Measurements from ENCODE around the gene QRICH1.

Gene QRICH1

DNA sequence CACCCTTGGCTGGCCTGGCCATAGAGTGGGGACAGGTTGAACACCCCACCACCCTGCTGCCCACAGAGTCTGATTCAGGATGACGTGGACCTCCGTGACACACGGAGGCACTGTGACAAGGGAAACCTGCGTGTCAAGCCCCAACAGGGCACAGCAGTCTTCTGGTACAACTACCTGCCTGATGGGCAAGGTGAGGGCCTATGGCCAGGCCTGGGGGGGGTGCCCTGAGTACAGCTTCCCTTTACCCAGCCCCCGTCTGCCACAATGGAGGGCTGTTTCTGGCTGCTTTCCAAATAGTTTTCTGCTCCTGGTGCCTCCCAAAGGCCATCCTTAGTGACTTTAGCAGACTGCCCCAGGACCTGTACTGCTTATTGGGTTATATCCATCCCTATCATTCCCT is 87.9 kb downstream of the QRICH1 start:
- no peak overlapping the region for H2BK12ac ChIP-seq (ENCODE audit: low read length)
- no peak overlapping the region for H3K9ac ChIP-seq (ENCODE audit: low read length)
- H4K8ac ChIP-seq (ENCODE audit: low read depth, low read length) = peak overlapping the region; percentile 93
- WGBS (ENCODE audit: extremely low coverage, insufficient coverage, insufficient read length) = no CpG with 5 or more reads among the region's 5 CpGs
- H3K4me2 ChIP-seq (ENCODE audit: low read length) = no peak overlapping the region
- no peak for DNase-seq
- no peak overlapping the region for H3K4ac ChIP-seq (ENCODE audit: low read depth, low read length)
- H3K79me2 ChIP-seq (ENCODE audit: control insufficient read depth, insufficient read depth, low read length, poor library complexity) = peaks cover 14% of the 10 kb centered on the region
- no peak overlapping the region for H2AFZ ChIP-seq (ENCODE audit: insufficient read depth, low read length, poor library complexity)
- H2BK120ac ChIP-seq (ENCODE audit: insufficient read depth, low read length, poor library complexity) = no peak overlapping the region
- peak overlapping the region; percentile 90 for H4K12ac ChIP-seq (ENCODE audit: low read depth, low read length)
- H3K4me3 ChIP-seq (ENCODE audit: low read depth, low read length) = no peak overlapping the region
- no peak overlapping the region for H3K23ac ChIP-seq (ENCODE audit: low read length)
- H3K18ac ChIP-seq (ENCODE audit: low read length) = no peak overlapping the region
- H2AK5ac ChIP-seq (ENCODE audit: low read length) = peak overlapping the region; percentile 89
- H3K27ac ChIP-seq (ENCODE audit: low read depth, low read length) = no peak overlapping the region
- H3K79me1 ChIP-seq (ENCODE audit: low read length) = peaks cover 10% of the 10 kb centered on the region
- H2BK5ac ChIP-seq (ENCODE audit: low read depth, low read length, poor library complexity) = no peak overlapping the region
- peak overlapping the region; percentile 89 for H4K91ac ChIP-seq (ENCODE audit: low read depth, low read length)
- H3K14ac ChIP-seq (ENCODE audit: low read length) = no peak overlapping the region
- peaks cover 0 to 2% of the 10 kb centered on the region in 2 experiments for H3K36me3 ChIP-seq (ENCODE audit: control insufficient read depth in 1 of 2, insufficient read depth in 2 of 2, low read length in 2 of 2)
- H3K9me3 ChIP-seq (ENCODE audit: insufficient read depth, low read depth, low read length) = no peaks in the 10 kb centered on the region
- H3K4me1 ChIP-seq (ENCODE audit: control insufficient read depth in 1 of 2, insufficient read depth in 2 of 2, low read length in 2 of 2) = peaks cover 13% of the 10 kb centered on the region in 2 experiments
- H3K27me3 ChIP-seq (ENCODE audit: insufficient read depth, low read length) = no peaks in the 10 kb centered on the region

DNA sequence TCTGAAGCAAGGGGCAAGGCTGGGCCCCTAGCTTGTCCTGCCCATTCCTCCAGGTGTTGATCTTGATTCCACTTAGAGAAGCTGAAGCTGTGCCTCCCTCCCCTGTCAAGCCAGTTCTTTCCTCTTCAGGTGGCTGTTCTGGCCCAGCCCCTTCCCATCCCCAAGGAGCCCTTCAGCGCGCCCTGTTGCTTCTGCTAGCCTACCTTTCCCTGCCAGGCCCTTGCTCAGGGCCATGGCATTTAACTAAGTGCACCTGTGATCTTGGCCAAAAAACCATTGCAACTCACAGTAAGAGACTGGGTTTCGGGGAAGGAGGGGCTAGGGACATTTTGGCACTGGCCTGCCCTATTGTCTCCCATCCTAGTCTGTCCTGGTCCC is 88.6 kb downstream of the QRICH1 start:
- no peak overlapping the region for H3K14ac ChIP-seq (ENCODE audit: low read length)
- H4K8ac ChIP-seq (ENCODE audit: low read depth, low read length) = no peak overlapping the region
- peaks cover 14% of the 10 kb centered on the region for H3K79me2 ChIP-seq (ENCODE audit: control insufficient read depth, insufficient read depth, low read length, poor library complexity)
- peaks cover 13% of the 10 kb centered on the region in 2 experiments for H3K4me1 ChIP-seq (ENCODE audit: control insufficient read depth in 1 of 2, insufficient read depth in 2 of 2, low read length in 2 of 2)
- peaks cover 10% of the 10 kb centered on the region for H3K79me1 ChIP-seq (ENCODE audit: low read length)
- no peak for DNase-seq
- no peak overlapping the region for H2AK5ac ChIP-seq (ENCODE audit: low read length)
- H3K4ac ChIP-seq (ENCODE audit: low read depth, low read length) = no peak overlapping the region
- H3K9me3 ChIP-seq (ENCODE audit: insufficient read depth, low read depth, low read length) = no peaks in the 10 kb centered on the region
- peaks cover 0 to 2% of the 10 kb centered on the region in 2 experiments for H3K36me3 ChIP-seq (ENCODE audit: control insufficient read depth in 1 of 2, insufficient read depth in 2 of 2, low read length in 2 of 2)
- no peak overlapping the region for H2BK5ac ChIP-seq (ENCODE audit: low read depth, low read length, poor library complexity)
- H3K4me3 ChIP-seq (ENCODE audit: low read depth, low read length) = no peak overlapping the region
- no peak overlapping the region for H4K91ac ChIP-seq (ENCODE audit: low read depth, low read length)
- no peak overlapping the region for H2BK120ac ChIP-seq (ENCODE audit: insufficient read depth, low read length, poor library complexity)
- no peak overlapping the region for H3K4me2 ChIP-seq (ENCODE audit: low read length)
- no peak overlapping the region for H2BK12ac ChIP-seq (ENCODE audit: low read length)
- H2AFZ ChIP-seq (ENCODE audit: insufficient read depth, low read length, poor library complexity) = no peak overlapping the region
- no peaks in the 10 kb centered on the region for H3K27me3 ChIP-seq (ENCODE audit: insufficient read depth, low read length)
- H3K23ac ChIP-seq (ENCODE audit: low read length) = no peak overlapping the region
- no CpG with 5 or more reads among the region's 3 CpGs for WGBS (ENCODE audit: extremely low coverage, insufficient coverage, insufficient read length)
- no peak overlapping the region for H3K18ac ChIP-seq (ENCODE audit: low read length)
- H4K12ac ChIP-seq (ENCODE audit: low read depth, low read length) = no peak overlapping the region
- H3K9ac ChIP-seq (ENCODE audit: low read length) = no peak overlapping the region
- H3K27ac ChIP-seq (ENCODE audit: low read depth, low read length) = no peak overlapping the region

- Histone ChIP-seq H3K36me3 (ENCODE audit: control insufficient read depth in 1 of 2, insufficient read depth in 2 of 2, low read length in 2 of 2) (peaks cover 0 to 2% of the 10 kb centered on the region in 2 experiments), H2AK5ac (ENCODE audit: low read length) (no peak overlapping the region), H4K91ac (ENCODE audit: low read depth, low read length) (no peak overlapping the region), H3K79me1 (ENCODE audit: low read length) (peaks cover 10% of the 10 kb centered on the region), H4K8ac (ENCODE audit: low read depth, low read length) (no peak overlapping the region), H3K4me3 (ENCODE audit: low read depth, low read length) (no peak overlapping the region), H3K27ac (ENCODE audit: low read depth, low read length) (no peak overlapping the region), H2BK12ac (ENCODE audit: low read length) (no peak overlapping the region), H2BK120ac (ENCODE audit: insufficient read depth, low read length, poor library complexity) (no peak overlapping the region), H2AFZ (ENCODE audit: insufficient read depth, low read length, poor library complexity) (no peak overlapping the region), H3K18ac (ENCODE audit: low read length) (no peak overlapping the region), H3K4me2 (ENCODE audit: low read length) (no peak overlapping the region), H3K4ac (ENCODE audit: low read depth, low read length) (no peak overlapping the region), H3K23ac (ENCODE audit: low read length) (no peak overlapping the region), H3K27me3 (ENCODE audit: insufficient read depth, low read length) (no peaks in the 10 kb centered on the region), H2BK5ac (ENCODE audit: low read depth, low read length, poor library complexity) (no peak overlapping the region), H3K9ac (ENCODE audit: low read length) (no peak overlapping the region), H3K9me3 (ENCODE audit: insufficient read depth, low read depth, low read length) (no peaks in the 10 kb centered on the region), H3K4me1 (ENCODE audit: control insufficient read depth in 1 of 2, insufficient read depth in 2 of 2, low read length in 2 of 2) (peaks cover 13% of the 10 kb centered on the region in 2 experiments), H4K12ac (ENCODE audit: low read depth, low read length) (no peak overlapping the region), H3K79me2 (ENCODE audit: control insufficient read depth, insufficient read depth, low read length, poor library complexity) (peaks cover 14% of the 10 kb centered on the region), H3K14ac (ENCODE audit: low read length) (no peak overlapping the region)
- WGBS (ENCODE audit: extremely low coverage, insufficient coverage, insufficient read length) = no CpG with 5 or more reads among the region's 16 CpGs
- DNase-seq = no peak
Measured at GRCh38 chr3:49004352-49005302, 89.2 kb downstream of the QRICH1 start.

- H3K79me2 ChIP-seq (ENCODE audit: control insufficient read depth, insufficient read depth, low read length, poor library complexity) = no peaks in the 10 kb centered on the region
- peaks cover under 1 to 3% of the 10 kb centered on the region in 2 experiments for H3K4me1 ChIP-seq (ENCODE audit: control insufficient read depth in 1 of 2, insufficient read depth in 2 of 2, low read length in 2 of 2)
- no peak overlapping the region for H3K4ac ChIP-seq (ENCODE audit: low read depth, low read length)
- no peak overlapping the region for H3K4me2 ChIP-seq (ENCODE audit: low read length)
- no peak overlapping the region for H2AK5ac ChIP-seq (ENCODE audit: low read length)
- H4K12ac ChIP-seq (ENCODE audit: low read depth, low read length) = no peak overlapping the region
- no peak overlapping the region for H3K9ac ChIP-seq (ENCODE audit: low read length)
- no peaks in the 10 kb centered on the region for H3K9me3 ChIP-seq (ENCODE audit: insufficient read depth, low read depth, low read length)
- WGBS (ENCODE audit: extremely low coverage, insufficient coverage, insufficient read length) = no CpG with 5 or more reads among the region's 6 CpGs
- no peak overlapping the region for H3K14ac ChIP-seq (ENCODE audit: low read length)
- no peak overlapping the region for H2AFZ ChIP-seq (ENCODE audit: insufficient read depth, low read length, poor library complexity)
- H4K8ac ChIP-seq (ENCODE audit: low read depth, low read length) = no peak overlapping the region
- H2BK12ac ChIP-seq (ENCODE audit: low read length) = no peak overlapping the region
- no peak overlapping the region for H3K18ac ChIP-seq (ENCODE audit: low read length)
- H4K91ac ChIP-seq (ENCODE audit: low read depth, low read length) = no peak overlapping the region
- H2BK5ac ChIP-seq (ENCODE audit: low read depth, low read length, poor library complexity) = no peak overlapping the region
- H3K4me3 ChIP-seq (ENCODE audit: low read depth, low read length) = no peak overlapping the region
- peaks cover 2% of the 10 kb centered on the region in 2 experiments for H3K36me3 ChIP-seq (ENCODE audit: control insufficient read depth in 1 of 2, insufficient read depth in 2 of 2, low read length in 2 of 2)
- no peak for DNase-seq
- H3K27ac ChIP-seq (ENCODE audit: low read depth, low read length) = no peak overlapping the region
- no peaks in the 10 kb centered on the region for H3K79me1 ChIP-seq (ENCODE audit: low read length)
- no peak overlapping the region for H3K23ac ChIP-seq (ENCODE audit: low read length)
- no peak overlapping the region for H2BK120ac ChIP-seq (ENCODE audit: insufficient read depth, low read length, poor library complexity)
- no peaks in the 10 kb centered on the region for H3K27me3 ChIP-seq (ENCODE audit: insufficient read depth, low read length)
Measured at GRCh38 chr3:49001155-49001554, 92.7 kb downstream of the QRICH1 start.
